ENCODE measurements around the gene ATOH8.

Gene ATOH8

DNA sequence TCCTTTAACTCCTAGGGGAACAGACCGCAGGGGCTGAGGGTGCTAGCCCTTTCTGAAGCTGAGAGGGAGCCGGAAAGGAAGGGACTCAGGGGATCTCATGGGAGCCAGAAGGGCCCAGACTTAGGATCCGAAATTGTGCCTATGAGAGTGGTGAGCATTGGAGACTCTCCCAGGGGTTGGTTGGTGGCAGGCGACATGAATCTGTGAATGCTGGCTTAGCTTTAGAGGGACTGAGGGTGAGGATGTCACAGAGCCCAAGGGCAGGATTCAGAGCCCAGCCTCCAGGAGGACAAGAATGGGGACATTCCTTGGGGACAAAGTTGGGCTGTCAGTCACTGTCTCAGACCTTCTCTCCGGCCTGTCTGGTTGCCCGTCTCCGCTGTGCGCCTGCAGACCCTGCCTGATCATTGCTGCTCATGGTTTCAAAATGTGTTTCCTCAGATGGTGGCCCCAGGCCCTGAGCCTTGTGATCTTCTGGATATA is 42.2 kb upstream of the ATOH8 start:
- TF ChIP-seq FOXM1 (IDR thresholded peaks at IDR 0.05; ENCODE audit: borderline replicate concordance, low read depth) (no peak), EGR1 (IDR thresholded peaks at IDR 0.05) (no peak), CREB1 (IDR thresholded peaks at IDR 0.05; ENCODE audit: low read depth) (no peak), CEBPB (IDR thresholded peaks at IDR 0.05) (no peak), NFIC (IDR thresholded peaks at IDR 0.05) (no peak), USF1 (IDR thresholded peaks at IDR 0.05) (no peak), ZBTB7A (IDR thresholded peaks at IDR 0.05; ENCODE audit: low read depth) (no peak), YY1 (IDR thresholded peaks at IDR 0.05; ENCODE audit: low read depth) (no peak), TAF1 (IDR thresholded peaks at IDR 0.05; ENCODE audit: low read depth) (no peak)
- TF ChIP-seq, protein P1, sequence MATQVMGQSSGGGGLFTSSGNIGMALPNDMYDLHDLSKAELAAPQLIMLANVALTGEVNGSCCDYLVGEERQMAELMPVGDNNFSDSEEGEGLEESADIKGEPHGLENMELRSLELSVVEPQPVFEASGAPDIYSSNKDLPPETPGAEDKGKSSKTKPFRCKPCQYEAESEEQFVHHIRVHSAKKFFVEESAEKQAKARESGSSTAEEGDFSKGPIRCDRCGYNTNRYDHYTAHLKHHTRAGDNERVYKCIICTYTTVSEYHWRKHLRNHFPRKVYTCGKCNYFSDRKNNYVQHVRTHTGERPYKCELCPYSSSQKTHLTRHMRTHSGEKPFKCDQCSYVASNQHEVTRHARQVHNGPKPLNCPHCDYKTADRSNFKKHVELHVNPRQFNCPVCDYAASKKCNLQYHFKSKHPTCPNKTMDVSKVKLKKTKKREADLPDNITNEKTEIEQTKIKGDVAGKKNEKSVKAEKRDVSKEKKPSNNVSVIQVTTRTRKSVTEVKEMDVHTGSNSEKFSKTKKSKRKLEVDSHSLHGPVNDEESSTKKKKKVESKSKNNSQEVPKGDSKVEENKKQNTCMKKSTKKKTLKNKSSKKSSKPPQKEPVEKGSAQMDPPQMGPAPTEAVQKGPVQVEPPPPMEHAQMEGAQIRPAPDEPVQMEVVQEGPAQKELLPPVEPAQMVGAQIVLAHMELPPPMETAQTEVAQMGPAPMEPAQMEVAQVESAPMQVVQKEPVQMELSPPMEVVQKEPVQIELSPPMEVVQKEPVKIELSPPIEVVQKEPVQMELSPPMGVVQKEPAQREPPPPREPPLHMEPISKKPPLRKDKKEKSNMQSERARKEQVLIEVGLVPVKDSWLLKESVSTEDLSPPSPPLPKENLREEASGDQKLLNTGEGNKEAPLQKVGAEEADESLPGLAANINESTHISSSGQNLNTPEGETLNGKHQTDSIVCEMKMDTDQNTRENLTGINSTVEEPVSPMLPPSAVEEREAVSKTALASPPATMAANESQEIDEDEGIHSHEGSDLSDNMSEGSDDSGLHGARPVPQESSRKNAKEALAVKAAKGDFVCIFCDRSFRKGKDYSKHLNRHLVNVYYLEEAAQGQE (IDR thresholded peaks at IDR 0.05; ENCODE audit: low read depth): no peak

GRCh38 chr2:85712336-85712735 is 41.5 kb upstream of the ATOH8 start:
- TF ChIP-seq EGR1 (IDR thresholded peaks at IDR 0.05) (no peak), USF1 (IDR thresholded peaks at IDR 0.05) (no peak), TEAD4 (IDR thresholded peaks at IDR 0.05) (no peak), NFIC (IDR thresholded peaks at IDR 0.05) (no peak), YY1 (IDR thresholded peaks at IDR 0.05; ENCODE audit: low read depth) (no peak), RAD21 (IDR thresholded peaks at IDR 0.05; ENCODE audit: low read depth) (no peak), ZBTB7A (IDR thresholded peaks at IDR 0.05; ENCODE audit: low read depth) (no peak), FOXM1 (IDR thresholded peaks at IDR 0.05; ENCODE audit: borderline replicate concordance, low read depth) (no peak)
- TF ChIP-seq, protein P1 (IDR thresholded peaks at IDR 0.05; ENCODE audit: low read depth): no peak

DNA sequence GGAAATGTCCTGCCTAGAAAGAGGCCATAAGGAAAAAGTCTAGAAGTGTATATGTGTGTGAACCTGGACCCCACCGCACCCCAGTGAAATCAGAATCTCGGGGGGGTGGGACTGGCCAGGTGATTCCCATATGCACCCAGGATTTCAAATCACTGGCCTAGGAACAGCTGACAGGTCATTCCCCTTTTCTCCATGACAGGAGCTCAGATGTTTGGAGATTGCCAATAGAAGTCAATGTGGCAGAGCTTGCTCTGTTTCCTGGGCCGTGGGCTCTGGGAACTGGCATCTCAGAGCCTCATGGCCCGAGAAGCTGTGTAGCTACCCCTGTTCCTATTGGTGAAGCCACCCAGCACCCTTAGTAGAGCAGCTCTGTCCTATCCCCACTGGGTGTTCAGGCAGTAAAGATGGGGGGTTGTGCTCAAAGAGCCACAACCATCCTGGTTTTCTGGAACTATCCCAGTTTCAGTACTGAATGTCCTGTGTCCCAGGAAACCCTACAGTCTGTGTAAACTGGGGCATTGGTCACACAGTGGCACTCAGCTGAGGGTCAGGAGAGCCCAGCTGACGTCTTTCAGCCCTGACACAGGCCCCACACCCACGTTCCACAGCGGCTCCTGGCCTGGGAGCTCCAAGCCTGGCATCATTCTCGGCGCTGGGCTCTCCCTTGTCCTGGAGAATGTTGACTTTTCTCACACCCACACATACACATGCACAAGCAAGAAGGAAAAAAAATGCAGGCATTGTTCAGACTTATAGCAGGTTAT is 40.8 kb upstream of the ATOH8 start:
- TF ChIP-seq EGR1 (IDR thresholded peaks at IDR 0.05) (no peak), CEBPB (IDR thresholded peaks at IDR 0.05) (no peak), TAF1 (IDR thresholded peaks at IDR 0.05; ENCODE audit: low read depth) (no peak)
- TF ChIP-seq, protein P1 (IDR thresholded peaks at IDR 0.05; ENCODE audit: low read depth): no peak

DNA sequence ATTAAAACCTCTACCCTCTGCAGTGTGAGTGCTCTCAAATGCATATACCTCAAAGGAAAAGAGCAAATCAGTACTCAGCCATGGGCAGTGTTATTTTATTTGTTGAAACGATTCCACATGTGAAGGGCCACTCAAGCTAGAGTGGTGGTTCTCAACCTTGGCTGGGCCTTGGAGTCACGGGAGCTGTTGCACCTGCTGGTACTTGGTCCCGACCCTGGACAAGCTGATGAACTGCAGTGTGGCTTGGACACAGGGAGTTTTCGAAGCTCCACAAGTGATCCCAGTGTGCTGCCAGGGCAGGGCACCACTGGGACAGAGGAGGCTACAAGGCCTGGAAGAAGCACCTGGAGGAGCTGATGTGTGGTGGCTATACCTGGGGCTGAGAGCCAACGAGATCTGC is 40.0 kb upstream of the ATOH8 start:
- TF ChIP-seq YY1 (IDR thresholded peaks at IDR 0.05; ENCODE audit: low read depth) (no peak), FOXM1 (IDR thresholded peaks at IDR 0.05; ENCODE audit: borderline replicate concordance, low read depth) (no peak), ZBTB7A (IDR thresholded peaks at IDR 0.05; ENCODE audit: low read depth) (no peak), CEBPB (IDR thresholded peaks at IDR 0.05) (no peak), USF1 (IDR thresholded peaks at IDR 0.05) (no peak), MAX (IDR thresholded peaks at IDR 0.05) (no peak), RAD21 (IDR thresholded peaks at IDR 0.05; ENCODE audit: low read depth) (no peak), TCF12 (IDR thresholded peaks at IDR 0.05; ENCODE audit: low read depth) (no peak), TEAD4 (IDR thresholded peaks at IDR 0.05) (no peak), EP300 (IDR thresholded peaks at IDR 0.05; ENCODE audit: borderline replicate concordance) (no peak)

Data from Ishikawa (cell line).